ENCODE measurements around the gene KRR1.
"Not testable (repeated sequence)": the region's sequence is repeated elsewhere in the genome, so short reads cannot be mapped to it uniquely, and the experiment has no call there.

The KRR1 gene

DNA sequence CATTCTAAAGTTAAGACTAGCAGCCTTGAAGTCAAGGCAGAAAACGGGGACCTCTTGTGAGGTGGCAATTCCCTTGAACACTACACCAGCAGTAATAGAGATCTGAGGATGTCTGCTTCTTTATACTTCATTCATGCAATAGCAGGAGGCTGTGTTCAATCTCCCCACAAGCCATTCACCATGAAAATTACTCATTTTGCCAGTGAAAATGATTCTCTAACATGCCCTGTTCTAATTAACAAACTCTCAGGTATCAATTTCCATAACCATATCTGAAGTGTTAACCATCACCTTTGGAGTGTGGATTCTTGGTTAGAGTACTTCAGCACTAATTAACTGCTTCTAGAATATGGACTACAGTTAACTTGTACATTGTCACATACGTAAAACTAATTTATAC, 34.3 kb downstream of the KRR1 start:
- no peak for DNase-seq

DNA sequence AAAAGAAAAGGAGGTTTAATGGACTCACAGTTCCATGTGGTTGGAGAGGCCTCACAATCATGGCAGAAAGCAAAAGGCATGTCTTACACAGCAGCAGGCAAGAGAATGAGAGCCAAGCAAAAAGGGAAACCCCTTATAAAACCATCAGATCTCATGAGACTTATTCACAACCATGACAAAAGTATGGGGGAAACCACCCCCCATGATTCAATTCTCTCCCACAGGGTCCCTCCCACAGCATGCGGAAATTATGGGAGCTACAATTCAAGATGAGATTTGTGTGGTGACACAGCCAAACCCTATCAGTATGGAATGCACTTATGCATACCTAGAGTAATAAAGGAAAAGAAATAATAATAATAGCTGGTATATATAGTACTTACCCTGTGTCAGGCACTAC, 35.3 kb downstream of the KRR1 start:
- no peak for DNase-seq

DNA sequence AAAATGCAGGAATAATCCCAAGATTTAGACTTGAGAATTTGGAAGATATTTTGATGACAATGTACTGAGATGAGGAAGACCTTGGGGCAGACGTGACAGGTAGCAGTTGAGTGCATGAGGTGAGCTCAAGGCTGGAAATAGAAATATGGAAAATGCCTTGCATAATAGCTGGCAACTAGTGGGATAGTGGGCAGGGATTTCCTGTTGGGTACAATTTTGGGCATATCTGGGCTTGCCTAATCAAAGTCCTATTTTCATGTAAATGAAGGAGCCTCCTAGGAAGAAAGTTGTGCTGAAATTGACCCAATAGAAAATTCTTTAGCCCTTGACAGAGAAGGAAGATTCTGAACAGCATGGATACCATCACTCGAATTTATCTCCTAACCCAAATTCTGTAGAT, 37.3 kb downstream of the KRR1 start:
- no peak for DNase-seq

DNA sequence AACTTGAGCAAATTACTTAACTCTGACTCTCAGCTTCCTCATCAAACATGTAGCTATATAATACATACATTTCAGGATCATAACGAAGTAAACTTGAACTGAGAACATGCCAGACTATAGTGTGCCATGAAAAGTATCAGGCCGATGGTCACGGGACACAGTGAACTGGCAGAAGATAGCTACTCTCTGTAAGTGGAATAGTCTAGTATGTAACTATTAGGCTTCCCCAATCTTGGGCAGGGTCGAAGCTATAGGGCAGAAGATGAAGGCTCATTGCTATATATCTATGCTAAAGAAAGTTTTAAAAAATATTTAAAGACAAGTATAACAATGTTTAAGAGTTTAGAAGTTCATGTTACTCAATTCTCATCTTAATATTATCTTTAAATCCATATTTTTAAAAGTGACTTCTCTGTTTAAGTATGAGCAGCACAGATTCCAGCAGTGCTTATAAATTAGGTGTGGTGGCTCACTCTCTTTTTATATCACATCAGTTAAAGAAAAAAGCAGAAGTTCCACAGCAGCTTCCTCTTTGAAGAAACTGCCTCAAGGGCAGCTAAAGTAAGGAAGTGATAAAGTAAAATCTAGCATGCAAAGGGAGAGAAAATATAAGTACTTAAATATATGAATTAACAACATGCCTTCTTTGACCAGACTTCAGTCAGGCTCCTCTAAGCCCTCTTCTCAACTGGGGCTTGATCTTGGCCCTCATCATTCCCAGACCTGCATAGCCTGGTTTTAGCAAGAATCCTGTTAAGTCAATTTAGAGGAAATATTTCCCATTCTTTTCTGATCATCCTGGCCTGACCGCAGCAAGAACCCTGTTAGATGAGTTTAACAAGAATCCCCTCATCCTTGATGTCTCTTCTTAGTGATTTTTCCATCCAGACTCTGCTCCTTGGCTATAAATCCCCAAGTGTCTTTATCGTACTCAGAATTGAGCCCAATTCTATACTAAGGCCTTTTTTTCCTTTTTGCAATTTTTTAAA, 39.2 kb downstream of the KRR1 start:
- DNase-seq, result peak in 1 of 51 donors; percentile 8

DNA sequence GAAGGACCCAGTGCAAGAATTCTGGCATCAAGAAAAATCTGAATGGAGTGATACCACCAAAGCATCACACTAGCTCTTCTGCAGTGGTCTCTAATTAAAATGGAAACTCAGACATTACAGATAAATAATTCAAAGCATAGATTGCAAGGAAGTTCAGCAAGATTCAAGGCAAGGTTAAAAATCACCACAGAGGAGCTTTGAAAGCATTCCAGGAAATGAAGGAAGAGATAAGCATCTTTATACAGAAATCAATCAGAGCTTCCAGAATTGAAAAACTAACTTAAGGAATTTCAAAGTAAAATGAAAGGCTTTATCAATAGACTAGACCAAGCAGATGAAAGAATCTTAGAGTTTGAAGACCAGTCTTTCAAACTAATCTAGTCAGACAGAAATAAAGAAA, 51.2 kb downstream of the KRR1 start:
- no peak for DNase-seq

DNA sequence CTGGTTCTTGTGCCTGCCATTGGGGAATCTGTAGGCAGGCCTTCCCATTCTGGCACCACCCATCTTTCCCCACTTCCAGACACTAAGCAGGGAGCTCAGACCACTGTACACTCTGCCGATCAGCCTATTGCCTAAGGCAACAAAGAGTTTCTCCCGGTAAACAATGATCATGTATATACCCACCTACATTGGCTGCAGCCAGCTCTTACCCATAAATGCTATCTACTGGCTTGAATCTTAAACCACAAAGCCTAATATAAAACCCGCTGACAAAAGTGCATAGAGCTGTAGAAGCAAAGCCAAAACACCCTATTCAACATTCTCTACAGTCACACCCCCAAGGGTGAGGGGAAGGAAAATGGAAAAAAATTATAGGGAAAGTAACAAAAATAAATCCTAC, 51.7 kb downstream of the KRR1 start:
- no peak for DNase-seq

DNA sequence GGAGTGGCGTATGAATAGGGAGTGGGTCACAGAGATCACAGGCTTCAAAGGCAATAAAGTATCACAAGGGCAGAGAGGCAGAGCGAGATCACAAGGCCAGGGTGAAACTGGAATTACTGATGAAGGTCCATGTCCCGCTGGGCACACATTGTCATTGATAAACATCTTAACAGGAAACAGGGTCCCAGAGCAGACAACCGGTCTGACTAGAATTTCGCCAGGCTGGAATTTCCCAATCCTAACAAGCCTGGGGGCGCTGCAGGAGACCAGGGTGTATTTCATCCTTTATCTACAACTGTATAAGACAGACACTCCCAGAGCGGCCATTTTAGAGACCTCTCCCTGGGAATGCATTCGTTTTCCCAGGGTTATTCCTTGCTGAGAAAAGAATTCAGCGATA, 53.5 kb downstream of the KRR1 start:
- DNase-seq, result not testable (repeated sequence)

DNA sequence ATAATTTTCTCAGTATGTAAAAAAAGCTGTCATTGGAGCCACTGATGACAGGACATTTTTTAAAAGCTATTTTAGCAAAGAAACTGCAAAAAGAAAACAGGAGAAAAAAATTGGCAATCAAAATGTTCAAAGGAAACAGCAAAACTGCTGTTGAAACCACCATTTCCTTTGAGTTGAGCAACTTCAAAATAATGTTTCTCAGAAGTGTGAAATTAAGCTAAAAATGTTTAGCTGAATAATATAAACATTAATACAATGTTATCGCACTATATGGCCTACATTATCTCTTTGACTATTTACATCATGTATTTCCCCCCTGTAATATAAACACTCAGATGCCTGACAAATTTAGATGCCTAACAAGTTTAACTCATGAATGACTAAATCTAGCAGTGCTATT, 54.2 kb downstream of the KRR1 start:
- DNase-seq, result no peak

DNA sequence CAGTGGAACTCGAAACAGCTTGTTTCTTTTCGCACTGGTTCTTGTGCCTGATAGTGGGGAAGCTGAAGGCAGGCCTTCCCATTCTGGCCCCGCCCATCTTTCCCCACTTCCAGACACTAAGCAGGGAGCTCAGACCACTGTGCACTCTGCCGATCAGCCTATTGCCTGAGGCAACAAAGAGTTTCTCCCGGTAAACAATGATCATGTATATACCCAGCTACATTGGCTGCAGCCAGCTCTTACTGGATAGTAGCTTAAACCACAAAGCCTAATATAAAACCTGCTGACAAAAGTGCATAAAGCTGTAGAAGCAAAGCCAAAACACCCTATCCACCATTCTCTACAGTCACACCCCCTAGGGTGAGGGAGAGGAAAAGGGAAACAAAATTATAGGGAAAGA, 55.6 kb downstream of the KRR1 start:
- no peak for DNase-seq

DNA sequence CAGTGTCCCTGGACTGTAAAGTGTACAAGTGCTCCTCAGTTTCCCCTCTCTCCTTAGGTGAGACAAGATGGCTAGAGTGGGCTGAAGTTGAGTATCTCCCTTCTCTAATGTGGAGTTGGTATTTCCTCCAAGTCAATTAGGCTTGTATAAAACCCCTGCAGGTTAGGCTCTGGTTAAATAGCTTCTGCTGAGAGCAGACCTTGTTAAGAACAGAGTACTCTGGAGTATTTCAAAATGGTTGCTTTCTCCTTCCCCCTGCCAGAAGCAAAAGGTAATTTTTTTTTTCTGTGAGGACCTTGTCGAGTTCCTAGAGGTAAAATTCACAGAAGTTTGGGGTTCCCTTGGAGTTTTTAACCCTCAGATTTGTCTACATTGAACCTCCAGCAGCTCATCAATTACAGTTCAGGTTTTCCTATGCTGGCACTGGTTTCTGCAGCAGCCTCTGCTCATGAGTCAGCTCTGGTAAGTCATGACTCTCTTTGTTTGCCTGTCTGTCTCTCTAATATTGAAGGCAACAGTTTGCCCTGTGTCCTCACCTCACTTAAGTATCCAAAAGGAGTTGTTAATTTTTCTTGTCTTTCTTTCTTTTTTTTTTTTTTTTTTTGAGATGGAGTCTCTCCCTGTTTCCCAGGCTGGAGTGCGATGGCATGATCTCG, 58.6 kb downstream of the KRR1 start:
- DNase-seq, result no peak

DNA sequence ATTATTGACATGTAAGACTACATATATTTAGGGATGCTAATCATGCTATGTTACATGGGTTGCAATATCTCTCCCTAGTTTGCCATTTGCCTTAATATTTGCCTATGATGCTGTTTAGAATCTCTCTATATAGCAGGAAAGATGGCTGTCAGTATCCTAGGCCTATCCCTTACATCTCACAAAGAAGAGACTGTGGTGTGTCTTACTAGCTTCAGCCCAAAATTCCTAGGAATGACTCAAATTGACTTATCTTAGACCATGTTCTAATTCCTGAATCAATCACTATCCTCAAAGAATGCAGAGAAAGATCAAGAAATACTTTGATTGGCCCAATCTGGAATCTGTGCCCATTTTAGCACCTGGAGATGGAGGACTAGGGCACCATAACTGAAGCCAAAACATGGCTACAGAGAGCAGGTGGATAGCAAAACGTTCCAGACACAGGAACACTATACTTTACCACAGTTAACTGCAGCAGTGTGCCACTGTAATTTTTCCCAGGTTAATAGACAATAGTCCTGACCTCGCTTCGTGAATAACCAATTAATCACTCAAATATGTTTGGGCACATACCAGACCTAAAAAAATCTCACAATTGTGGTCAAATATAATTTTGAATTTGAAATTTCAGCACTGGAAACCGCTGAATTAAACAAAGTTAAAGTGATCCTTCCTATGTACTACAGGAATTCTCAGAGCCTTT, 63.6 kb downstream of the KRR1 start:
- DNase-seq, result no peak

DNA sequence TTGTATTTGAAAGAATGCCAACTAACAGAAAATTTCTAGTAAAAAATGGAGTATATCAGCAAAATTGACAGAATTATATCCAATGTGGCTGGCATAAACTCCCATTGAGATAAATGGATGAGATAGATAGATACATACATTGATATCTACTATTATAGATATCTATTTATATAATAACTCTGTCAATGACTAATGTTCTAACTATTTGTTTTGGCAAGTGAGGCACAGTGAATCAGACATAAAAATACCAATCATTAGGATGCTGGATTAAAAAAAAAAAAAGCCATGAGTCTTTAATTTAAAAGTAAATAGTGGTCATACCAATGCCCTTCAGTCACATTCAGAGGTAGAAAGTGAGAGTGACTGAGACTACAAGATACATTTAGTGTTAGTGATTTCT, 64.6 kb downstream of the KRR1 start:
- DNase-seq, result no peak

DNA sequence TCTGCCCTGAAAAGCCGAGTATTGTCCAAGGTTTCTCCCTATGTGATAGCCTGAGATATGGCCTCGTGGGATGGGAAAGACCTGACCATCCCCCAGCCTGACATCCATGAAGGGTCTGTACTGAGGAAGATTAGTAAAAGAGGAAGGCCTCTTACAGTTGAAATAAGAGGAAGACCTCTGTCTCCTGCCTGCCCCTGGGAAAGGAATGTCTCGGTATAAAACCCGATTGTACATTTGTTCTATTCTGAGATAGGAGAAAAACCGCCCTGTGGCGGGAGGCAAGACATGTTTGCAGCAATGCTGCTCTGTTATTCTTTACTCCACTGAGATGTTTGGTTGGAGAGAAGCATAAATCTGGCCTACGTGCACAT, 66.3 kb downstream of the KRR1 start:
- not testable (repeated sequence) for DNase-seq

DNA sequence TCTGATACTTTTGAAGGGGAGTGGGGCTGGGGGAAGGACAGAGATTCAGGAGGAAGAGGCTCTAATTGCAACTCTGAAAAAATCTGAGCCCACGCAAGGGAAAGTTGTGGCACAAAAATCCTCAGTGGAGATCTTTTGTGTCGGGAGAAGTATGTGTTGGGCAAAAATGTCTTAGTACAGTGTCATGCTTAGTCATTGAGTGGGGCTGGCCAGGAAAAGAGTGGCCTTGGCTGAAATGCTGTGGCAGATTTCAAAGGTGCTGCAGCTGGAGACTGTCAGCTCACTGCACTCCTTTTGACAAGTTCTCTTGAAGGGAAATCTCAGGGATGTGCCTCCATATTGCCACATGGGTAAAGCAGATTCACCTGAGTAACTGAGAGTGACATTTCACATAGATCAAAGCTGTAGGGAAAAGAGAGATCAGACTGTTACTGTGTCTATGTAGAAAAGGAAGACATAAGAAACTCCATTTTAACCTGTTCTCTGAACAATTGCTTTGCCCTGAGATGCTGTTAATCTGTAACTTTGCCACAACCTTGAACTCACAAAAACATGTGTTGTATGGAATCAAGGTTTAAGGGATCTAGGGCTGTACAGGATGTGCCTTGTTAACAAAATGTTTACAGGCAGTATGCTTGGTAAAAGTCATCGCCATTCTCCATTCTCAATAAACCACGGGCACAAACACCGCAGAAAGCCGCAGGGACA, 66.8 kb downstream of the KRR1 start:
- DNase-seq, result no peak

DNA sequence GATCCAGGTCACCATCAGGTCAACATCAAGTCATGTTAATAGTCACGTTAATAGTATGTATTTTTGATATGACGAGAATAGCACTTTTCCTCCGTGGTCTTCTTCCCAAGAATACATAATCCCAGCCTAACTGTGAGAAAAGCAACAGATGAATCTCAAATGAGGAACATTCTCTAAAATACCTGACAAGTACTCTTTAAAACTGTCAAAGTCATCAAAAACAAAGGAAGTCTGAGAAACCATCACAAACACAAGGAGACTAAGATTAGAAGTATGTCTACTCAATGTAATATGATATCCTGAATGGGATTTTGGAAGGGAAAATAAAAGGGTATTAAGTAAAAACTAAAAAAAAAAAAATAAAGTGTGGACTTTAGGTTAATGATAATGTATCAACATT, 67.7 kb downstream of the KRR1 start:
- no peak for DNase-seq

DNA sequence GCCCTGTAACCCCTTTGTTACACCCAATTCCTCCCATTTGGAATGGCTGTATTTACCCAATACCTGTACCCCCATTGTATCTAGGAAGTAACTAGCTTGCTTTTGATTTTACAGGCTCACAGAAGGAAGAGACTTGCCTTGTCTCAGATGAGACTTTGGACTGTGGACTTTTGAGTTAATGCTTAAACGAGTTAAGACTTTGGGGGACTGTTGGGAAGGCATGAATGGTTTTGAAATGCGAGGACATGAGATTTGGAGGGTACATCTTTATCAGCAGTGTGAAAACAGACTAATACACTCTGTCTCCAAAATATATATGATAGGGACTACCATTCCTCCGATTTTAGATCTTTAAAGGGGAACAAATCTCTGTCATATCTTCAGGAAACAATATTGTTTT, 69.0 kb downstream of the KRR1 start:
- DNase-seq, result not testable (repeated sequence)

DNA sequence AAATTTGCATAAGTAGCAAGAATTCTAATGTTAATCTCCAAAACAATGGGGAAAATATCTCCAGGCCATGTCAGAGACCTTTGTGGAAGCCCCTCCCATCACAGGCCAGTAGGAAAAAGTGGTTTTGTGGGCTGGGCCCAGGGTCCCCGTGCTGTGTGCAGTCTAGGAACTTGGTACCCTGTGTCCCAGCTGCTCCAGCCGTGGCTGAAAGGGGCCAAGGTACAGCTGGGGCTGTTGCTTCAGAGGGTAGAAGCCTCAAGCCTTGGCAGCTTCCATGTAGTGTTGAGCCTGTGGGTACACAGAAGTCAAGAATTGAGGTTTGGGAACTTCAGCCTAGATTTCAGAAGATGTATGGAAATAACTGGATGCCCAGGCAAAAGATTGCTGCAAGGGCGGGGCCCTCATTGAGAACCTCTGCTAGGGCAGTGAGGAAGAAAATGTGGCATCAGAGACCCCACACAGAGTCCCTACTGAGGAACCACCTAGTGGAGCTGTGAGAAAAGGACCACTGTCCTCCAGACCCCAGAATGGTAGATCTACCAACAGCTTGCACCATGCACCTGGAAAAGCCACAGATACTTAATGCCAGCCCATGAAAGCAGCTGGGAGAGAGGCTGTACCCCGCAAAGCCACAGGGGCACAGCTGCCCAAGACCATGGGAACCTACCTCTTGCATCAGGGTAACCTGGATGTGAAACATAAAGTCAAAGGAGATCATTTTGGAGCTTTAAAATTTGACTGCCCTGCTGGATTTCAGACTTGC, 69.5 kb downstream of the KRR1 start:
- DNase-seq, result not testable (repeated sequence)
